ENCODE results near the gene LCE1D.

Gene LCE1D, protein sequence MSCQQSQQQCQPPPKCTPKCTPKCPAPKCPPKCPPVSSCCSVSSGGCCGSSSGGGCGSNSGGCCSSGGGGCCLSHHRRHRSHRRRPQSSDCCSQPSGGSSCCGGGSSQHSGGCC

GRCh38 chr1:152796421-152796820 lies at the start of gene LCE1D:
Gene LCE1D, plus strand, starts transcription at chr1:152796721. Its CDS starts 1,074 bp downstream, at chr1:152797795.
- no peaks in the 10 kb centered on the region for H3K9me3 ChIP-seq (ENCODE audit: control insufficient read depth, insufficient read depth, low read length)
- no peaks in the 10 kb centered on the region for H3K36me3 ChIP-seq (ENCODE audit: control insufficient read depth, insufficient read depth, low read length)
- H3K27me3 ChIP-seq (ENCODE audit: control insufficient read depth, insufficient read depth, low read length) = no peaks in the 10 kb centered on the region
- no peaks in the 10 kb centered on the region for H3K4me1 ChIP-seq (ENCODE audit: control insufficient read depth, insufficient read depth, low read length)
- H3K9ac ChIP-seq (ENCODE audit: low read depth, low read length) = no peak within 1 kb of the TSS
- H3K4me3 ChIP-seq (ENCODE audit: low read depth, low read length) = no peak within 1 kb of the TSS

DNA sequence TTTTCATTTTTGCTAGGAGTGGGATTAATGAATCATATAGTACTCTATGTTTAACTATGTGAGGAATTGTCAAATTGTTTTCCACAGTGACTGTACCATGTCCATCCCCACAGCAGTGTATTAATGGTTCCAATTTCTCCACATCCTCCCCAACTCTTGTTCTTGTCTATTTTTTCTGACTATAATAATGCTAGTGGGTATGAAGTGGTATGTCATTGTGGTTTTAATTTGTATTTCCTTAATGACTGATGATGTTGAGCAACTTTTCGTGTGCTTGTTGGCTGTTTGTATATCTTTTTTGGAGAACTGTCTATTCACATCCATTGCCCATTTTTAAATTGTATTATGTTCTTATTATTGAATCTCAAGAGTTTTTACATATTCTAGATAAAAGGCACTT lies 48.7 kb upstream of the LCE1D start:
- Histone ChIP-seq H3K4me3 (ENCODE audit: low read depth, low read length) (no peak overlapping the region), H3K9me3 (ENCODE audit: control insufficient read depth, insufficient read depth, low read length) (peaks cover 7% of the 10 kb centered on the region), H3K4me1 (ENCODE audit: control insufficient read depth, insufficient read depth, low read length) (no peaks in the 10 kb centered on the region), H3K36me3 (ENCODE audit: control insufficient read depth, insufficient read depth, low read length) (no peaks in the 10 kb centered on the region), H3K27me3 (ENCODE audit: control insufficient read depth, insufficient read depth, low read length) (no peaks in the 10 kb centered on the region), H3K9ac (ENCODE audit: low read depth, low read length) (no peak overlapping the region)

GRCh38 chr1:152752225-152752624 lies 44.3 kb upstream of the LCE1D start:
- H3K4me3 ChIP-seq (ENCODE audit: low read depth, low read length) = no peak overlapping the region
- peaks cover 14% of the 10 kb centered on the region for H3K9me3 ChIP-seq (ENCODE audit: control insufficient read depth, insufficient read depth, low read length)

GRCh38 chr1:152753586-152753985 lies 42.9 kb upstream of the LCE1D start:
- H3K4me3 ChIP-seq (ENCODE audit: low read depth, low read length) = no peak overlapping the region
- no peaks in the 10 kb centered on the region for H3K4me1 ChIP-seq (ENCODE audit: control insufficient read depth, insufficient read depth, low read length)
- H3K27me3 ChIP-seq (ENCODE audit: control insufficient read depth, insufficient read depth, low read length) = no peaks in the 10 kb centered on the region
- no peak overlapping the region for H3K9ac ChIP-seq (ENCODE audit: low read depth, low read length)
- peaks cover 21% of the 10 kb centered on the region for H3K9me3 ChIP-seq (ENCODE audit: control insufficient read depth, insufficient read depth, low read length)
- no peaks in the 10 kb centered on the region for H3K36me3 ChIP-seq (ENCODE audit: control insufficient read depth, insufficient read depth, low read length)

More at GRCh38 chr1:152752225-152752624, 44.3 kb upstream of the LCE1D start:
- no peak overlapping the region for H3K9ac ChIP-seq (ENCODE audit: low read depth, low read length)
- H3K36me3 ChIP-seq (ENCODE audit: control insufficient read depth, insufficient read depth, low read length) = no peaks in the 10 kb centered on the region
- H3K4me1 ChIP-seq (ENCODE audit: control insufficient read depth, insufficient read depth, low read length) = no peaks in the 10 kb centered on the region
- no peaks in the 10 kb centered on the region for H3K27me3 ChIP-seq (ENCODE audit: control insufficient read depth, insufficient read depth, low read length)

DNA sequence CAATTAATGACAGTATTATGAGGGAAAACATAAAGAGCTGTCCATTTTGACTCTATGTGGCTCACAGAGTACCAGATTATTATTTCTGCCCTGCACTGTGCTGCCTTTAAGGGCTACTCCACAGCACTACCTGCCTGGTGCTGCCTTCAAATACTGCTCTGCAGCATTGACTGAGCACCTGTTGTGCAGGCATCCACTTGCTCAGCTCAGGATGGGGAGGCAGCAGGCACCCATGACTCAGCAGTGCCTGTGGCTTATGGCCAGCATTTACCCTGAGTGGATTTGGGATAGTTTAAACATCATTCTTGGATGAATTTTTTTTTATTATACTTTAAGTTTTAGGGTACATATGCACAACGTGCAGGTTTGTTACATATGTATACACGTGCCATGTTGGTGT lies 39.6 kb upstream of the LCE1D start:
- H3K27me3 ChIP-seq (ENCODE audit: control insufficient read depth, insufficient read depth, low read length) = no peaks in the 10 kb centered on the region
- no peaks in the 10 kb centered on the region for H3K4me1 ChIP-seq (ENCODE audit: control insufficient read depth, insufficient read depth, low read length)
- H3K9me3 ChIP-seq (ENCODE audit: control insufficient read depth, insufficient read depth, low read length) = peaks cover 36% of the 10 kb centered on the region
- no peak overlapping the region for H3K4me3 ChIP-seq (ENCODE audit: low read depth, low read length)
- H3K9ac ChIP-seq (ENCODE audit: low read depth, low read length) = no peak overlapping the region
- H3K36me3 ChIP-seq (ENCODE audit: control insufficient read depth, insufficient read depth, low read length) = no peaks in the 10 kb centered on the region

- Histone ChIP-seq H3K36me3 (ENCODE audit: control insufficient read depth, insufficient read depth, low read length) (no peaks in the 10 kb centered on the region), H3K9ac (ENCODE audit: low read depth, low read length) (no peak within 1 kb of the TSS), H3K27me3 (ENCODE audit: control insufficient read depth, insufficient read depth, low read length) (no peaks in the 10 kb centered on the region), H3K4me1 (ENCODE audit: control insufficient read depth, insufficient read depth, low read length) (no peaks in the 10 kb centered on the region), H3K4me3 (ENCODE audit: low read depth, low read length) (no peak within 1 kb of the TSS), H3K9me3 (ENCODE audit: control insufficient read depth, insufficient read depth, low read length) (peaks cover 40% of the 10 kb centered on the region)
These were observed 38.8 kb upstream of the LCE1D start, which contains the start of gene KPRP for GRCh38 chr1:152757747-152758146. Gene KPRP, plus strand, starts transcription at chr1:152758025. Its CDS starts 1,564 bp downstream, at chr1:152759589.

GRCh38 chr1:152758636-152759035 lies 37.9 kb upstream of the LCE1D start:
- H3K9me3 ChIP-seq (ENCODE audit: control insufficient read depth, insufficient read depth, low read length) = peaks cover 36% of the 10 kb centered on the region
- no peaks in the 10 kb centered on the region for H3K27me3 ChIP-seq (ENCODE audit: control insufficient read depth, insufficient read depth, low read length)
- no peak overlapping the region for H3K4me3 ChIP-seq (ENCODE audit: low read depth, low read length)

DNA sequence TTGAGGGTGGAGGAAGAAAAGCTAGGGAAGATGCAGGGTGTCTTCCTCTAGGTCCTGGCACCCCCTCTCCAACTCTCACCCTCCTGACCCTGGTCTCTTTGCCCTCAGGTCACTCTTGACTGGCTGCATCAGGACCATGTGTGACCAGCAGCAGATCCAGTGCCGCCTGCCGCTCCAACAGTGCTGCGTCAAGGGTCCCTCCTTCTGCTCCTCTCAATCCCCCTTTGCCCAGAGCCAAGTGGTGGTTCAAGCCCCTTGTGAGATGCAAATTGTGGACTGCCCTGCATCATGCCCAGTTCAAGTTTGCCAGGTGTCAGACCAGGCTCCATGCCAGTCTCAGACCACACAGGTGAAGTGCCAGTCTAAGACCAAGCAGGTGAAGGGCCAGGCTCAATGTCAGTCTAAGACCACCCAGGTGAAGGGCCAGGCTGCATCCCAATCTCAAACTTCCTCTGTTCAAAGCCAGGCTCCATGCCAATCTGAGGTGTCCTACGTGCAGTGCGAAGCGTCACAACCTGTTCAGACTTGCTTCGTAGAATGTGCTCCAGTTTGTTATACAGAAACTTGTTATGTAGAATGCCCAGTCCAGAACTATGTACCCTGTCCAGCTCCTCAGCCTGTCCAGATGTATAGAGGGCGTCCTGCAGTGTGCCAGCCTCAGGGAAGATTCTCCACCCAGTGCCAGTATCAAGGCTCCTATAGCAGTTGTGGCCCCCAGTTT lies 36.9 kb upstream of the LCE1D start:
- peaks cover 39% of the 10 kb centered on the region for H3K9me3 ChIP-seq (ENCODE audit: control insufficient read depth, insufficient read depth, low read length)
- H3K27me3 ChIP-seq (ENCODE audit: control insufficient read depth, insufficient read depth, low read length) = no peaks in the 10 kb centered on the region
- no peak overlapping the region for H3K9ac ChIP-seq (ENCODE audit: low read depth, low read length)
- H3K4me1 ChIP-seq (ENCODE audit: control insufficient read depth, insufficient read depth, low read length) = no peaks in the 10 kb centered on the region
- H3K4me3 ChIP-seq (ENCODE audit: low read depth, low read length) = no peak overlapping the region
- no peaks in the 10 kb centered on the region for H3K36me3 ChIP-seq (ENCODE audit: control insufficient read depth, insufficient read depth, low read length)

More at GRCh38 chr1:152758636-152759035, 37.9 kb upstream of the LCE1D start:
- H3K9ac ChIP-seq (ENCODE audit: low read depth, low read length) = no peak overlapping the region
- H3K4me1 ChIP-seq (ENCODE audit: control insufficient read depth, insufficient read depth, low read length) = no peaks in the 10 kb centered on the region
- H3K36me3 ChIP-seq (ENCODE audit: control insufficient read depth, insufficient read depth, low read length) = no peaks in the 10 kb centered on the region

DNA sequence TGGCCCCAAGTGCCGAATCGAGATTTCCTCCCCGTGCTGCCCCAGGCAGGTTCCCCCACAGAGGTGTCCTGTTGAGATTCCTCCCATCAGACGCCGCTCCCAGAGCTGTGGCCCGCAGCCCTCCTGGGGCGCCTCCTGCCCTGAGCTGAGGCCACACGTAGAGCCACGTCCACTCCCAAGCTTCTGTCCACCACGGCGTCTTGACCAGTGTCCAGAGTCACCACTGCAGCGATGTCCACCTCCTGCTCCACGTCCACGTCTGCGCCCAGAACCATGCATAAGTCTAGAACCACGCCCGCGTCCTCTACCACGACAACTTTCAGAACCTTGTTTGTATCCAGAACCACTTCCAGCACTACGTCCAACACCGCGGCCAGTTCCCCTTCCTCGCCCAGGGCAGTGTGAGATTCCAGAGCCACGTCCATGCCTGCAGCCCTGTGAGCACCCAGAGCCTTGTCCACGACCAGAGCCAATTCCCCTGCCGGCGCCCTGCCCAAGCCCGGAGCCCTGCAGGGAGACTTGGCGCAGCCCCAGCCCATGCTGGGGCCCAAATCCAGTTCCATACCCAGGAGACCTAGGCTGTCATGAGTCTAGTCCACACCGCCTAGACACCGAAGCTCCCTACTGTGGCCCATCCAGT lies 35.9 kb upstream of the LCE1D start:
- peaks cover 34% of the 10 kb centered on the region for H3K9me3 ChIP-seq (ENCODE audit: control insufficient read depth, insufficient read depth, low read length)

GRCh38 chr1:152761609-152762213 lies 34.8 kb upstream of the LCE1D start:
- H3K9me3 ChIP-seq (ENCODE audit: control insufficient read depth, insufficient read depth, low read length) = peaks cover 41% of the 10 kb centered on the region
- no peaks in the 10 kb centered on the region for H3K4me1 ChIP-seq (ENCODE audit: control insufficient read depth, insufficient read depth, low read length)
- H3K4me3 ChIP-seq (ENCODE audit: low read depth, low read length) = no peak overlapping the region
- H3K27me3 ChIP-seq (ENCODE audit: control insufficient read depth, insufficient read depth, low read length) = no peaks in the 10 kb centered on the region
- no peak overlapping the region for H3K9ac ChIP-seq (ENCODE audit: low read depth, low read length)
- no peaks in the 10 kb centered on the region for H3K36me3 ChIP-seq (ENCODE audit: control insufficient read depth, insufficient read depth, low read length)

More for the DNA sequence above, 35.9 kb upstream of the LCE1D start:
- Histone ChIP-seq H3K9ac (ENCODE audit: low read depth, low read length) (no peak overlapping the region), H3K36me3 (ENCODE audit: control insufficient read depth, insufficient read depth, low read length) (no peaks in the 10 kb centered on the region), H3K4me1 (ENCODE audit: control insufficient read depth, insufficient read depth, low read length) (no peaks in the 10 kb centered on the region), H3K4me3 (ENCODE audit: low read depth, low read length) (no peak overlapping the region), H3K27me3 (ENCODE audit: control insufficient read depth, insufficient read depth, low read length) (no peaks in the 10 kb centered on the region)

GRCh38 chr1:152768847-152769533 lies 27.5 kb upstream of the LCE1D start:
- Histone ChIP-seq H3K9ac (ENCODE audit: low read depth, low read length) (no peak overlapping the region), H3K27me3 (ENCODE audit: control insufficient read depth, insufficient read depth, low read length) (no peaks in the 10 kb centered on the region), H3K9me3 (ENCODE audit: control insufficient read depth, insufficient read depth, low read length) (peaks cover 17% of the 10 kb centered on the region), H3K4me3 (ENCODE audit: low read depth, low read length) (no peak overlapping the region), H3K36me3 (ENCODE audit: control insufficient read depth, insufficient read depth, low read length) (no peaks in the 10 kb centered on the region), H3K4me1 (ENCODE audit: control insufficient read depth, insufficient read depth, low read length) (no peaks in the 10 kb centered on the region)

All from iPS-15b (cell line).